ENCODE results near the gene CFAP68.

The CFAP68 gene

GRCh38 chr11:111910676-111911562 lies 31.6 kb downstream of the CFAP68 start:
- H3K4me3 ChIP-seq (ENCODE audit: low read depth, low read length), result no peak overlapping the region
- no peak for TF ChIP-seq MYC (IDR thresholded peaks at IDR 0.05; ENCODE audit: low read depth, low read length)
- no peak for TF ChIP-seq MAX (IDR thresholded peaks at IDR 0.05; ENCODE audit: low read depth, low read length)
- DNase-seq (ENCODE audit: low read depth), result no peak

GRCh38 chr11:111911563-111912401 lies 32.4 kb downstream of the CFAP68 start, which contains the start of gene CRYAB:
Gene CRYAB, minus strand, starts transcription at chr11:111911770. Its CDS starts 46 bp downstream, at chr11:111911724.
- no peak for TF ChIP-seq CTCF (IDR thresholded peaks at IDR 0.05; ENCODE audit: low read depth, low read length)
- TF ChIP-seq POLR2A (IDR thresholded peaks at IDR 0.05; ENCODE audit: extremely low read depth, insufficient read length), result no peak
- no peak for TF ChIP-seq MAX (IDR thresholded peaks at IDR 0.05; ENCODE audit: low read depth, low read length)
- no peak for TF ChIP-seq MYC (IDR thresholded peaks at IDR 0.05; ENCODE audit: low read depth, low read length)
- H3K4me3 ChIP-seq (ENCODE audit: low read depth, low read length), result no peak within 1 kb of the TSS
- DNase-seq (ENCODE audit: low read depth), result no peak

- H3K4me3 ChIP-seq (ENCODE audit: low read depth, low read length), result no peak within 1 kb of the TSS
- no peak for DNase-seq (ENCODE audit: low read depth)
- TF ChIP-seq POLR2A (IDR thresholded peaks at IDR 0.05; ENCODE audit: extremely low read depth, insufficient read length) (no peak), CTCF (IDR thresholded peaks at IDR 0.05; ENCODE audit: low read depth, low read length) (no peak), MAX (IDR thresholded peaks at IDR 0.05; ENCODE audit: low read depth, low read length) (no peak), MYC (IDR thresholded peaks at IDR 0.05; ENCODE audit: low read depth, low read length) (no peak)
These were observed 33.2 kb downstream of the CFAP68 start, which contains the start of gene HSPB2 for GRCh38 chr11:111912535-111912934. Gene HSPB2, plus strand, starts transcription at chr11:111912734. Its CDS starts 96 bp downstream, at chr11:111912830.

GRCh38 chr11:111913031-111913861 lies 33.9 kb downstream of the CFAP68 start:
- H3K4me3 ChIP-seq (ENCODE audit: low read depth, low read length), result no peak overlapping the region
- TF ChIP-seq CTCF (IDR thresholded peaks at IDR 0.05; ENCODE audit: low read depth, low read length), result no peak
- no peak for DNase-seq (ENCODE audit: low read depth)

GRCh38 chr11:111913997-111914396 lies 34.7 kb downstream of the CFAP68 start:
- no peak for TF ChIP-seq MAX (IDR thresholded peaks at IDR 0.05; ENCODE audit: low read depth, low read length)
- TF ChIP-seq CTCF (IDR thresholded peaks at IDR 0.05; ENCODE audit: low read depth, low read length), result no peak
- TF ChIP-seq POLR2A (IDR thresholded peaks at IDR 0.05; ENCODE audit: extremely low read depth, insufficient read length), result no peak
- TF ChIP-seq MYC (IDR thresholded peaks at IDR 0.05; ENCODE audit: low read depth, low read length), result no peak
- no peak for DNase-seq (ENCODE audit: low read depth)
- H3K4me3 ChIP-seq (ENCODE audit: low read depth, low read length), result no peak overlapping the region
